A549 (cell line): ENCODE measurements around the gene ENKUR. TPM values are rescaled to one million over a fixed set of nuclear protein-coding genes. Genes with fewer than 3 reads are reported as not detected.

ENCODE experiments used
- ATAC-seq, 2 experiments: fragments of 200-7000 bp in 1 of 2; fragments of >200 bp in 1 of 2; cut with Nextera tagmentation in 1 of 2; cut with Tn5 transposase in 1 of 2; 3 replicates each; pipeline versions ENCODE4 v1.8.0 to v1.9.1; 2018 to 2020; ENCODE audit warnings: mild to moderate bottlenecking in 1 of 2, moderate library complexity in 1 of 2
- CTCF ChIA-PET: fragments of 300-600 bp; sonication (Branson Sonifier 250); formaldehyde crosslinking; extraction: SDS; loops from one replicate; lab custom pipeline; 2021; ENCODE audit warnings: antibody characterized with exemption, inconsistent platforms; lab: Yijun Ruan, JAX
- POLR2A ChIA-PET: fragments of 350-600 bp; formaldehyde crosslinking; extraction: SDS; loops from one replicate; lab custom pipeline; 2021; ENCODE audit warnings: antibody characterized with exemption, inconsistent platforms; lab: Yijun Ruan, JAX
- DNase-seq, 2 experiments: peaks; one replicate each; pipeline versions ENCODE4 v3.0.0 to v3.0.0-alpha.2; 2011 to 2016; ENCODE audit warnings: low read depth in 1 of 2, low spot score in 1 of 2
- FAIRE-seq: peaks from 2 replicates; lab custom pipeline; 2011; peaks lifted over from hg19 to GRCh38; lab: Jason Lieb, UNC
- H3K27ac ChIP-seq, 2 experiments: fragments of >200 bp; sonication (Bioruptor Twin); formaldehyde crosslinking; 3 replicates each; pipeline ENCODE4 v1.5.1; 2016 to 2017
- H3K4me1 ChIP-seq: fragments of >200 bp; sonication (Bioruptor Twin); formaldehyde crosslinking; 3 replicates; pipeline ENCODE4 v1.6.1; 2016
- H3K4me2 ChIP-seq: fragments of >200 bp; sonication (Bioruptor Twin); formaldehyde crosslinking; 3 replicates; pipeline ENCODE4 v1.6.1; 2016
- H3K4me3 ChIP-seq: fragments of >200 bp; sonication (Bioruptor Twin); formaldehyde crosslinking; 3 replicates; pipeline ENCODE4 v1.5.1; 2016
- H3K9me3 ChIP-seq: fragments of >200 bp; sonication (Bioruptor Twin); formaldehyde crosslinking; 3 replicates; pipeline ENCODE4 v1.6.1; 2016
- CEBPB ChIP-seq, 2 experiments: fragments of >200 bp in 1 of 2; sonication (Bioruptor Twin) in 1 of 2; formaldehyde crosslinking in 1 of 2; IDR thresholded peaks; 2 replicates each; pipeline ENCODE4 v1.6.1; 2012 to 2016
- HDAC2 ChIP-seq: fragments of 200-600 bp; sonication (generic); IDR thresholded peaks from 2 replicates; pipeline ENCODE4 v1.6.1; 2016
- JUN ChIP-seq, 2 experiments: fragments of >200 bp; sonication (Bioruptor Twin); formaldehyde crosslinking; IDR thresholded peaks; 2 replicates in 1 of 2; 3 replicates in 1 of 2; pipeline ENCODE4 v1.6.1; 2016 to 2017
- KDM5A ChIP-seq: fragments of 200-600 bp; sonication (generic); IDR thresholded peaks from 2 replicates; pipeline ENCODE4 v1.6.1; 2016; ENCODE audit warnings: antibody characterized with exemption, mild to moderate bottlenecking
- SREBF2 ChIP-seq: fragments of 450-650 bp; IDR thresholded peaks from 2 replicates; pipeline ENCODE4 v1.6.1; 2014; ENCODE audit warnings: mild to moderate bottlenecking, moderate library complexity
- WGBS: methylation state at CpG from one replicate; pipeline ENCODE4 v1.1.6; 2017; ENCODE audit errors: missing lambda C conversion rate; 5-methylcytosine and 5-hydroxymethylcytosine counted together
- polyA plus RNA-seq, 4 experiments: library from polyadenylated mRNA; depleted of rRNA in 3 of 4; stranded (reverse); fragments of >200 nt; fragmentation: RNase III in 1 of 4; extraction: RNeasy Plus Mini Kit Qiagen cat#74134 plus additional on column Dnase treatment in 1 of 4; gene quantifications; 2 replicates in 3 of 4; 3 replicates in 1 of 4; pipeline ENCODE4 v1.2.3, GENCODE V29; 2011 to 2017
- small RNA-seq, 6 experiments: library from RNA; depleted of rRNA; stranded (forward); fragments of <200 nt; gene quantifications; one replicate each; pipeline ENCODE3, GENCODE V24; 2012

Gene ENKUR
- polyA plus RNA-seq, 2 of the 4 experiments (the other 2 are of a cell fraction): 0.30 to 0.43 TPM

DNA sequence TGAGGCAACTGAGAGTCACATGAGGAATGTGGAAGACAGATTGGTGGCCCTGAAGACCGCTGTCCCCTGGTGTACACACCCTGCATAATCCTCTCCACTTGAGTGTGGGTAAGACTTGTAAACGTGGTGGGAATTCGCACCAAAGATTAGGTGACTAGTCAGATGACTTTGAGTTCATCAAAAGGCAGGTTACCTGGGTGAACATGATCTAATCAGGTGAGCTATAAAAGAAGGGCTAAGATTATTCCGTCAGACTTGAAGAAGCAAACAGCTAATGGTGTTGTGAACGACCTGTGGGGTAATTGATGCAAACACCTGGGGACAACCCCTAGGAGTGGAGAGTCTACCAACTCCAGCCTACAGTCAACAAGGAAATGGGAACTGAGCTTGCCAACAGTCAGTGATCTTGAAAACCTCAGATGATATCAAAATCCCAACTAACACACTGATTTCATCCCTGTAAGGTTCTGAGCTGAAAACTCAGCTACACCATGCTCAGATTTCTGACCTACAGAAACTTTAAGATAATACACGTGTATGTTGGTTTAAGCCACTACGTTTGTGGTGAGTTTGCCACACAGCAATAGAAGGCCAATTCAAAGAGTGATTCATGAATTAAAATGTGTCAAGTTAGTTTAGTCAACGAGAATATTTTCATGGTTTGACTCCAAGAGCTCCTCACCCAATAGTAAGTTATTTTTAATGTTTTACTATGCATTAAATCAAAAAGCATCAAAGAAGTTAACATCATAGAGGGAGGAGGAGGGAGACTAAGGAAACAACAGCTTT lies 80.3 kb downstream of the ENKUR start:
- Histone ChIP-seq H3K9me3 (no peaks in the 10 kb centered on the region), H3K4me2 (no peak overlapping the region), H3K27ac (no peak overlapping the region), H3K4me1 (0 out of 3 replicates have a peak, but pooled peaks cover 2% of the 10 kb centered on the region), H3K4me3 (no peak overlapping the region)
- TF ChIP-seq CEBPB (IDR thresholded peaks at IDR 0.05): no peak
- no peak for TF ChIP-seq HDAC2
- TF ChIP-seq JUN (IDR thresholded peaks at IDR 0.05): no peak
- no peak for TF ChIP-seq KDM5A
- TF ChIP-seq SREBF2: no peak
- FAIRE-seq: no peak
- ChIA-PET POLR2A (interaction anchor here (0.7 to 1.1 kb wide), 2 partner anchors 18 to 212 kb away, joined by 3 to 4 read pairs; partner anchors contain the start of gene ARHGAP21), CTCF (interaction anchor here (0.6 to 1.7 kb wide), 7 partner anchors 9 to 293 kb away, joined by 3 to 8 read pairs (median 4); no protein-coding TSS in a partner anchor)
- no peak for ATAC-seq
- WGBS: 81% methylated on average over 8 of the region's 8 CpGs
- no peak for DNase-seq

Small RNAs within 50 kb of the gene (small RNA-seq; reads per million reads assigned to genes)
- gene AL512598.1: 0 to 0.04 (median 0) reads per million in 6 experiments

Other genes starting within 250 kb of the ENKUR start
- 32.5 and 39.2 TPM in 2 replicates for gene PRTFDC1, start 63.6 kb downstream of the ENKUR start, polyA plus RNA-seq (2011; rRNA removed)
- 33.1 to 35.6 TPM (median 34.0 TPM) in 3 replicates for gene PRTFDC1, start 63.6 kb downstream of the ENKUR start, polyA plus RNA-seq (2017; fragmentation: RNase III; extraction: RNeasy Plus Mini Kit Qiagen cat#74134 plus additional on column Dnase treatment)
- gene THNSL1, start 454 bp upstream of the ENKUR start, polyA plus RNA-seq (2011; rRNA removed): 5.8 and 6.1 TPM in 2 replicates
- 4.8 to 5.2 TPM (median 5.1 TPM) in 3 replicates for gene THNSL1, start 454 bp upstream of the ENKUR start, polyA plus RNA-seq (2017; fragmentation: RNase III; extraction: RNeasy Plus Mini Kit Qiagen cat#74134 plus additional on column Dnase treatment)
- 0.01 and 0.05 TPM in 2 replicates for gene GPR158, start 158.8 kb upstream of the ENKUR start, polyA plus RNA-seq (2011; rRNA removed)
- gene GPR158, start 158.8 kb upstream of the ENKUR start, polyA plus RNA-seq (2017; fragmentation: RNase III; extraction: RNeasy Plus Mini Kit Qiagen cat#74134 plus additional on column Dnase treatment): 0.03 TPM in 1 of 3 replicates, not detected in the others